HEK293 (cell line): ENCODE measurements around the gene TNFRSF21.

Experiments used
- ZNF16 ChIP-seq: fragments of 450-650 bp; formaldehyde crosslinking; IDR thresholded peaks from 2 replicates; pipeline ENCODE4 v1.5.1; 2016; ENCODE audit warnings: low read depth, missing biosample characterization, missing genetic modification characterization
- ZNF830 ChIP-seq: fragments of 450-650 bp; IDR thresholded peaks from 2 replicates; pipeline ENCODE4 v1.5.0; 2018; ENCODE audit warnings: missing biosample characterization, missing genetic modification characterization, low read depth, mild to moderate bottlenecking, moderate library complexity
- ZSCAN18 ChIP-seq: fragments of 450-650 bp; formaldehyde crosslinking; IDR thresholded peaks from 2 replicates; pipeline ENCODE4 v1.5.1; 2016; ENCODE audit warnings: missing biosample characterization, missing genetic modification characterization
- TF ChIP-seq, protein P1 (sequence below): fragments of 450-650 bp; formaldehyde crosslinking; IDR thresholded peaks from 2 replicates; pipeline ENCODE4 v1.5.1; 2016; ENCODE audit warnings: missing biosample characterization, missing genetic modification characterization
- TF ChIP-seq, protein P2 (sequence below): fragments of 450-650 bp; formaldehyde crosslinking; IDR thresholded peaks from 2 replicates; pipeline ENCODE4 v1.5.1; 2016; ENCODE audit warnings: missing biosample characterization, missing genetic modification characterization

- TF ChIP-seq ZNF830 (tag by site-specific recombination) (no peak), ZNF16 (no peak), ZSCAN18 (tag by site-specific recombination) (no peak)
- TF ChIP-seq, protein P1, sequence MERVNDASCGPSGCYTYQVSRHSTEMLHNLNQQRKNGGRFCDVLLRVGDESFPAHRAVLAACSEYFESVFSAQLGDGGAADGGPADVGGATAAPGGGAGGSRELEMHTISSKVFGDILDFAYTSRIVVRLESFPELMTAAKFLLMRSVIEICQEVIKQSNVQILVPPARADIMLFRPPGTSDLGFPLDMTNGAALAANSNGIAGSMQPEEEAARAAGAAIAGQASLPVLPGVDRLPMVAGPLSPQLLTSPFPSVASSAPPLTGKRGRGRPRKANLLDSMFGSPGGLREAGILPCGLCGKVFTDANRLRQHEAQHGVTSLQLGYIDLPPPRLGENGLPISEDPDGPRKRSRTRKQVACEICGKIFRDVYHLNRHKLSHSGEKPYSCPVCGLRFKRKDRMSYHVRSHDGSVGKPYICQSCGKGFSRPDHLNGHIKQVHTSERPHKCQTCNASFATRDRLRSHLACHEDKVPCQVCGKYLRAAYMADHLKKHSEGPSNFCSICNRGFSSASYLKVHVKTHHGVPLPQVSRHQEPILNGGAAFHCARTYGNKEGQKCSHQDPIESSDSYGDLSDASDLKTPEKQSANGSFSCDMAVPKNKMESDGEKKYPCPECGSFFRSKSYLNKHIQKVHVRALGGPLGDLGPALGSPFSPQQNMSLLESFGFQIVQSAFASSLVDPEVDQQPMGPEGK (tag by site-specific recombination), result no peak
- TF ChIP-seq, protein P2, sequence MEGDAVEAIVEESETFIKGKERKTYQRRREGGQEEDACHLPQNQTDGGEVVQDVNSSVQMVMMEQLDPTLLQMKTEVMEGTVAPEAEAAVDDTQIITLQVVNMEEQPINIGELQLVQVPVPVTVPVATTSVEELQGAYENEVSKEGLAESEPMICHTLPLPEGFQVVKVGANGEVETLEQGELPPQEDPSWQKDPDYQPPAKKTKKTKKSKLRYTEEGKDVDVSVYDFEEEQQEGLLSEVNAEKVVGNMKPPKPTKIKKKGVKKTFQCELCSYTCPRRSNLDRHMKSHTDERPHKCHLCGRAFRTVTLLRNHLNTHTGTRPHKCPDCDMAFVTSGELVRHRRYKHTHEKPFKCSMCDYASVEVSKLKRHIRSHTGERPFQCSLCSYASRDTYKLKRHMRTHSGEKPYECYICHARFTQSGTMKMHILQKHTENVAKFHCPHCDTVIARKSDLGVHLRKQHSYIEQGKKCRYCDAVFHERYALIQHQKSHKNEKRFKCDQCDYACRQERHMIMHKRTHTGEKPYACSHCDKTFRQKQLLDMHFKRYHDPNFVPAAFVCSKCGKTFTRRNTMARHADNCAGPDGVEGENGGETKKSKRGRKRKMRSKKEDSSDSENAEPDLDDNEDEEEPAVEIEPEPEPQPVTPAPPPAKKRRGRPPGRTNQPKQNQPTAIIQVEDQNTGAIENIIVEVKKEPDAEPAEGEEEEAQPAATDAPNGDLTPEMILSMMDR (tag by site-specific recombination), result no peak
Observed at GRCh38 chr6:47188588-47189021, 121.1 kb downstream of the TNFRSF21 start.
